Putamen (tissue), 1 donor: ENCODE data around the gene GRK6.
A peak's percentile ranks its signal among the peaks of the same experiment; 100 is the strongest.
"Not testable (repeated sequence)": the region's sequence is repeated elsewhere in the genome, so short reads cannot be mapped to it uniquely, and the experiment has no call there.

Source experiments
- DNase-seq: peaks from one replicate; pipeline ENCODE4 v3.0.0-alpha.2; 2016; ENCODE audit warnings: low spot score

Gene GRK6

DNA sequence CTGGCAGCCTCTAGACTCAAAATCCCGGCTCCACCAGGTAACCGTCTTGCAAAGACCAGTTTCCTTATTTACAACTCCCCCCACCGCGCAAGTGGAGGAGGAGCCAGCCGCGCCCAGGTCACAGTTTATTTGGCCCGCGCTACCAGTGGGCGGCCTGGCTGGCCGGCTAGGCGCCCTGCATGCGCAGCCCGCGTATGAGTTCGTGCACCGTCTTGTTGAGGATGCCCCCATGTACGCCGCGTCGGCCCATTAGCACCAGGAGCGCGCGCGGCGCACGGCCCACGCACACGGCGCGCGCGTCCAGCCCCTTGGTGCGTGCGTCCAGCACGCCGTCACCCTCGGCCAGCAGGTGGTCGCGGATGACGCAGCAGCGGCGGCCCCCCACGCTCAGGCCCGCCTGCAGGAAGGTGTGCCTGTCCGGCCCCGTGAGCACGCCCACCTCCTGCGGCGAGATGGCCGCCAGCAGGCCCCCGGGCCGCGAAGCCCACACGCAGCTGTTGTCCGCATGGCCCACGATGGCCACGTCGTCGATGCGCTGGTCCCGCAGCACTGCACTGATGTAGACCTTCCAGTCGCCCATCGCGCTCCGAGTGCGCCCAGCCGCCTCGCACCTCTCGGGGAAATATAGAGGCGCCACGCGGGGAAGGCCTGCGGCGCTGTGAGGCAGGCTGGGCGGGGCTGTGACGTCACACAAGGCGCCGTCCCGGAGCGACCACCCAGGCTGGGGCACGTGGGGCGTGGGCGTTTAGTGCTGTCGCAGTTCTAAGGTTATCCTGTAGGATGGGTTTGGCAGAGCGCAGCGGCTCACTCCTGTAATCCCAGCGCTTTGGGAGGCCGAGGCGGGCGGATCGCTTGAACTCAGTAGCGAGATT, 26.2 kb upstream of the GRK6 start, which contains the start of gene PFN3:
Gene PFN3 (minus strand): TSS at position 665 of the 872 bp plus-strand sequence. CDS start 85 bp downstream, at position 580.
- no peak for DNase-seq

DNA sequence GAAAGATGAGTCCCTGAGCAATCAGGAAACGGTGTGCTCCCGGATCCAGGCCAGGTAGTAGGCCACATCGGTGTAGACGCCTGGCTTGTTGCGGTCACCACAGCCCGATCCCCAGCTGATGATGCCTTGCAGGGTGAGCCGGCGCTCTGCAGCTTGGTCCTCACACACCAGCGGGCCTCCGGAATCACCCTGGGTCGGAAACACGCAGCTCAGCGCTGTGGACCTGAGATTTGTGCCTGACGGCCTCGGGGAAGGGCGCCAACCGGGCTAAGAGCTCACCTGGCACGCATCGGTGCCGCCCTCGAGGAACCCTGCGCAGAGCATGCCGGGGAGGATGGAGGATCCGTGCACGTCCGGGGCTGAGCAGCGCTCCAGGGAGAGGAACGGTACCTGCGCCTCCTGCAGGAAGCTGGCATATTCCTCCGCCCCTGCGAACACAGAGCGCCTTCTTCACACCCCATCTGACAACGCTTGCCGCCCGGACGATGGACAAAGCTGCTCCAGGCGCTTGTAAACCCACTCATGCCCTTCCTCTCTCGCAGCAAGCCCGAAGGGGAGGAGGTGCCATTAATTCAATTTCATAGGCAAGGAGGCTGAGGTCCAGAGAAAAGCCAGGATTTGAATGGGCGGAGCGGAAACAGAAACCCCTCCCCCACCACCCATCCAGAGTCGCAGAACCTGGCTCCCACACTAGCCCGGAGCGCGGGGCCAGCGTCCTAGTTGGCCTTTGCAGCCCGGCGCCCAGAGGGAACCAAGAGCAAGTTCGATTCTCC, 24.0 kb upstream of the GRK6 start:
- peak; percentile 58 for DNase-seq

DNA sequence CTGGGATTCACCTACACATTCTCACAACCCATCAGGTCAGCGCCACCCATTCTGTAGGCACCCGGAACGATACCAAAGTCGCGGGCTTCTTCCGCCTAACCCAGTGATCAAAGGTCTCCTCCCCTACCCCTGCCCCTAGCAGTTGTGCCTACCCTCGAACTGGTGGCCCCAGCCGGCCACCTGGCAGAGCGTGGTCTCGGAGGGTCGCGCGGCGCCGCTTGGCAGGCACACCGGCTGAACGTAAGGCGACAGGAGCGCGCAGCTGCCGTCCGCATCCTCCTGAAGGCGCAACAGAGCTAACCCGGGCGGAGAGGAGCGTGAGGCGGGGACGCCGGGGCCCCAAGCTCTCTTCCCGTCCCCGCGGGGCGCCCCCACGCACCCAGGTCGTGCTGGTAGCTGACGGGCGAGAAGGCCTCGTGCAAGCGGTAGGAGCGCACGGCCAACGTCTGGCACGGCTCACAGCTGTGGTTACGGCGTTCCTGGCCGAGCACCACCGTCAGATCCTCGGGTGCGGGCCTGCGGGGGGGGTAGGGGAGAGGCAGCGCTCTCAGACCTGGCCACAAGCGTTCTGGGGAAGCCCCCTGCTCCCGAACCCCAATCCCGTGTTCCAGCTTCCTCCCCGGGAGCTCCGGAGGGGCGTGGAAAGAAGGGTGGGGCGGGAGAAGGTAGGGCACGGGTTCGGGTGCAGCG, 23.2 kb upstream of the GRK6 start:
- no peak for DNase-seq

DNA sequence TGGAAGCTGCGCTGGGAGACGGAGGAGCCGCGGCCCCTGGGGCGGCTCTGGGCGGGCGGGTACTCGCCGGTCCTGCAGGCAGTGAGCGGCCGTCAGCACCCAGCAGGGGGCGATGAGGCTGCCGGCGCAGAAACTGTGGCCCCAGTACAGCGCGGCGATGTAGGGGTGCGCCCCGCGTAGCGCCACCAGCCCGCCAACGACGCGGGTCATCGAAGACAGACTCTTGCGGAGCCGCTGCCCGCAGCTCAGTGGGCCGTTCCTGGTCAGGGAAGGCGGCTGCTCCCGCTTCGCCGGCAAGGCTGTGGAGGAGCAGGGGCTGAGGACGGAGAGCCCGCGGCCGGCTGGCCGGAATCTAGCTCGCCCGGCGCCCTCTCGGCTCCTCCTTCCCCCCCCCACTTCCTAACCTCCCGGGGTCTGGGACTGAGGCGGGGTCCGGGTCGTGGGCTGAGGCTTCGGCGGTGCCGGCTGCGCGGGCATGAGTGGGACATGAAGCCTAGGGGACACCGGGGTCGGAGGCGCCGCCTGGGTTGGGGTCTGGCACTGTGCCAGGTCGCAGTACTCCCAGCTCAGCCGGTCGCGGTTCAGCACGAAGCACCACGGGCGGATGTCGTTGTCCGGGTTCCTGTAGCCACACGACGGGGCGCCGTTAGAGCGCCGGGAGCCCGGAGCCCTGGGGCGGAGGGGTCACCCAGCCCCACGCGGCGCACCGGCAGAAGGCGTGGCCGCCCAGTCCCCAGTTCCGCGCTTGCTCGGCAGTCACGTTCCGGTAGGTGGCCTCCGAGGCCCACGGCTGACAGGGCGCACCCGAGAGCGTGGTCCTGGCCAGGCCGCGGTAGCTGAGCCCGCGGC, 22.5 kb upstream of the GRK6 start:
- DNase-seq = peak; percentile 49

DNA sequence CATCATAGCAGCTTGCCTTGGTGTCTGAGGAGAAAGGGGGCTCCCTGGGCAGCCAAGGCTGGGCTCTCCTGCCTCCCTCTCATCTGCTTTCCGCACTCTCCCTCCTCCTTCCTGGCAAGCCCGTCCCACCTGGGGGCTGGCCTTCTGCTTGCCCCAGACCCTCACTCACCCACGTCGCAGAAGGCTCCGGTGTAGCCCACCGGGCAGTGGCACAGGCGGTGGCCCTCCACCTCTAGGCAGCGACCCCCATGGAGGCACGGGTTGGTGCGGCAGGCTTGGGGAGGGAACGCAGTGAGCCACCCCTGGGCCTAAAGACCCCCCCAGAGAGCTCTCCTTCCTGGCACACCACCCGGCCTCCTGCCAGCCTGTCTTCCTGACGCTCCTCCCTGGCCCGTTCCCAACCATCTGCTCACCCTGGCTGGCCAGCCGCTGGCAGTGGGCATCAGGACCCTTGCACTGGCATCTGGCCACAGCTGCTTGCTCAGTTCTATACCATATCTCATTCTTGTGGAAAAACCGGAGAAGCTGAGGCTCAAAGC, 21.8 kb upstream of the GRK6 start:
- no peak for DNase-seq

DNA sequence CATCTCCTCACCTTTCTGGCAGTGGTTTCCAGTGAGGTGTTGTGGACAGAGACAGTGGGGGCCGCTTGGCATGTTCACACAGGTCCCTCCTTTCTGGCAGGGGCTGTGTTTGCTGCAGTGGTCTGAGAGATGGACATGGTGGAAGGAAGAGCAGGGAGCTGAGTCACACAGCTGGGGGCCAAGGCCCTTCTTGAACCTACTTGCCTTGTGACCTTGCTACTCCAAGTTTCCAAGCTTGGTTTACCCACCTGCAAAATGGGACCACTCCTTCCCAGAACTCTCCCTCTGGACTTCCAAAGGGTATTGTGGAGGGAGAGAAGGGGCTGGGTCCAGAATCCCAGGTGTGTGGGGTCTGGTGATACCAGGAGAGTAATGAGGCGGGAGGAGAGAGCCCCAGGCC, 21.2 kb upstream of the GRK6 start:
- no peak for DNase-seq

DNA sequence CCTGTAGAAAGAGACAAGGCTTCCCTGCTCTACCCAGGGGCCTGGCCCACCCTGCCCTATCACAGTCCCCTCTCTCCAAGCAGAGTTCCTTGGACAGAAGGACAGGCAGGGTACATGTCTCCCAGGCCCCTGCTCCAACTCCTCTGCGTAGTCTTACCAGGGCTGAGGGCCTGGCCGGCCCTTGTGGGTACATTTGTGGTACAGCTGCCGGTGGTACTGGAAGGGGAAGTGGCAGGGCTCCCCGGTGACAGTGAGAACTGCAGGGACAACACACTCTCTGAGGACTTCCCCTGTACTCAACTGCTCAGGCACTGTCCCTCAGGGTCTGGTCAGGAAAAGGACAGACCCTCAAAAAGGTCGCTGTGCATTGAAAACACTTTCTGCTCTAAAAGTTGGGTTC, 20.7 kb upstream of the GRK6 start:
- no peak for DNase-seq

GRCh38 chr5:177409043-177409801, 17.3 kb upstream of the GRK6 start, which contains the start of gene F12:
Gene F12 (minus strand): TSS chr5:177409564. CDS start chr5:177409527, 37 bp downstream.
- no peak for DNase-seq

DNA sequence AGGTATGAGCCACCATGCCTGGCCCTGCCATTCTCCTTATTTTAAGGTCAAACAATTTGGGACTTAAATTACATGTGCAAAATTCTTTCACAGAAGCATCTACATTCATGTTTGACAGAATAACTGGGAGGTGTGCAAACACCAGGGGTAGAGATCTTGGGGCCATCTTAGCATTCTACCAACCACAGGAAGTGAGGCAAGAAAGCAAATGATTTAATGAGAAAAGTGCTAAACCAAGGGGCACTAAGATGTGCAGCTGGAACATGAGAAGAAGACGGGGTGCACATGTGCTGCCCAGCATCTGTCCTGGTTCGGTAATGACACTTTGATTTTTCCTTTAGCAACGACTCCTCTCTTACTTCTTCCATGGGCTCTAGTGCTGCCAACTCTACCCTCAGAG, 15.9 kb upstream of the GRK6 start:
- DNase-seq = no peak

DNA sequence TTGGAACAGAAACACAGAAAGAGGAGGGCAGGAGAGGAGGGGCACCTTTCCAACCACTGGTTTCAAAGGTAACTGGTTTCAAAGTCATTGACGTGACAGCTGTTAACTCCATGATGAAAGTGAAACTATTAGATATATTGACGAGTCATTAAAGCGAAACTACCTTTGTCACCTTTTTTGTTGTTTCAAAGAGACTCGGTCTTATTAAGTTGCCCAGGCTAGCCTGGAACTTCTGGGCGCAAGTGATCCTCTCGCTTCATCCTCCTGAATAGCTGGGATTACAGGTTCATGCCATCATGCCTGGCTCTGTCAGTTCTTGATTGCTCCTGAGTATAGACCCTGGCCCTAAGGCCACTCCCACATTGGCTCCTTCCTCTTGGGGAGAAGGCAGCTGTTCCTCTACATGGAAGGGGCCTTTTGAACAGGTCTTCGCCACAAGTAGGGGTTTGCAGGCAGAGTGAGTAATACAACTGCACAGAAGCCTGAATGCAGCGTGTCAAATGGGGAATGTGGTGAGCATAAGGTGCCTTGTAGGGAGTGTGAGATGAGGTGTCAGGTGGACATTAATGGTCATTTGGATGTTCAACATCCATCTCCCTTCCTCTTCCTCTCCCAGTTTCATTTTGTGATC, 13.8 kb upstream of the GRK6 start:
- no peak for DNase-seq

- no peak for DNase-seq
These were observed 12.0 kb upstream of the GRK6 start for GRCh38 chr5:177414481-177414880.

- DNase-seq = not testable (repeated sequence)
These were observed 9.4 kb upstream of the GRK6 start for GRCh38 chr5:177417081-177417480.

GRCh38 chr5:177419046-177419445, 7.4 kb upstream of the GRK6 start:
- DNase-seq = no peak

DNA sequence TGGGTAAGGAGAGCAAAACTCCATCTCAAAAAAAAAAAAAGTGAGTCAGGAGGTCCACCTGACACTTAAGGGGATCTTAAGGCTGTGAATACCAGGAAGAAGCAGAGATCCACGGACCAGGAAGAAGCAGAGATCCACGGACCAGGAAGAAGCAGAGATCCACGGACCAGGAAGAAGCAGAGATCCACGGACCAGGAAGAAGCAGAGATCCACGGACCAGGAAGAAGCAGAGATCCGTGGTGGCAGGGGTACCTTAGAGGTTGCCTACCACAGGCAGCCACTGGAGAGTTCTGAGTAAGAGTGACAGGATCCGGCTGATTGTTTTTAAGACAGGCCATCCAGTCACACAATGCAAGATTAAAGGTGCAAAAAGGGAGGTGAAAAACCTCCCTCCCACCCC, 6.0 kb upstream of the GRK6 start:
- DNase-seq = not testable (repeated sequence)

DNA sequence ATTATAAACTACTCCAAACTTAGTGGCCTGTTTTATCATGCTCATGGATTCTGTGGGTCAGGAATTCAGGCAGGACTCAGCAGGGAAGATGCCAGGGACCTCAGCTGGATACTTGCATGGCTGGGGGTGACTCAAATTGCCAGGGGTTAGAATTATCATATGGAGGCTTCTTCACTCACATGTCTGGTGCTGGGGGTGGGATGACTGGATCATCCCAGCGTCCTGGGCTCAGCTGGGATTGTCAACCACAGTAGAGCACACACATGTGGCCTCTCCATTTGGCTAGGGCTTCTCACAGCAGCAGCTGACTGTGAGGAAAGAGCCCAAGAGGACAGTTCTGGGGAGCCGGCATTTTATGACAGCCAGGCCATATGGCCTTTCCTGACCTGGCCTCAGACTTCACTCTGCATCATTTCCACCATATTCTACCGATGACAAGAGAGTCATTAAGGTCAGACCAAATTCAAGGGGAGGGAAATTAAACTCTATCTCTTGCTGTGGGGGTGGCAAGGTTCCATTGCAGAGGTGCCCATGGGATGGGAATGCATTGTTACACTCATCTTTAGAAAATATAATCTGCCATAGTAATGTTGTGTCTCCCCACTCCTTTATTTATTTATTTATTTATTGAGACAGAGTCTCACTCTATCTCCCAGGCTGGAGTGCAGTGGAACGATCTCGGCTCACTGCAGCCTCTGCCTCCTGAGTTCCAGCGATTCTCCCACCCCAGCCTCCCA, 5.2 kb upstream of the GRK6 start:
- DNase-seq = no peak

DNA sequence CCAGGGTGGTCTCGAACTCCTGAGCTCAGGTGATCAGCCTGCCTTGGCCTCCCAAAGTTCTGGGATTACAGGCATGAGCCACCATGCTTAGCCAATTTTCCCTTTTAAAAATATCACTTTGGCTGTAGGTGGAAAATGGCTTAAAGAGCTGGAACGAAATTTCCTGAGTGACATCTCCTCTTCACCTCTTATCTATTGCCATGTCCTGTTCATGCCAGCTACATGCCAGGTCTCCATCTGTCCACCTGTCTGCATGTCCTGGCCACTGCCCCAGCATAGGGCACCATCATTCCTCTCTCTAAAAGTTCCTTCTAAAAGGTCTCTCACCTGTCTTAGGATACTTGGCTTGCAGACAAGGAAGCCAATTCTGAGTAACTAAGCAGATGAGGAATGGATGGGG, 2.8 kb upstream of the GRK6 start:
- DNase-seq = no peak

DNA sequence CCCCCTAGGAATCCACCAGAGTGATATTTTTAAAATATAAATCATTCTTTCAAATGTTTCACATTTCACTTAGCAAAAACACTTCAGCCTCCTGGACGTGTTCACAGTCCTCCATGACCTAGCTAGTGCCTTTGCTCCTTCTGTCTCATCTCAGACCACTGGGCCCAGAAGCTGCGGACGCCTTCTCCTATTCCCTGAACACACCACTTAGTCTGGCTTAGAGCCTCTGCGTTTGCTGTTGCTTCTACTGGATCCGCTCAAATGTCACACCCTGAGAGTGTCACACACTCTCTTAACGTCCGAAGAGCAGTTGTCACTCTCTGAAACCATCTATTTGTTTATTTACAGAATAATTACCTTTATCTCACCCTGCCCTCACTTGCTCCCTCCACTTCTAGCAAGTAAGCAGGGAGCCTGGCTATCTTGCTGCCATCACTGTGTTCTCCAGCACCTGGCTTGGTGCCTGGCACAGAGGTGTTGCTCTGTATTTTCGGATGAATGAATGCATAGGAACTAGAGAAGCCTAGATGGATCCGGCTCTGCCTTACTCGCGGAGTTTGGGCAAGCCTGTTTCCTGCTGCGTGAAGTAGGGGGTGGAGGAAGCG, 1.2 kb upstream of the GRK6 start:
- DNase-seq = no peak

GRCh38 chr5:177425801-177426565, 493 bp upstream of the GRK6 start:
- DNase-seq = peak; percentile 100
